Colon (tissue), 2 donors: ENCODE data around the gene TRIM65.
"Not testable (repeated sequence)": the region's sequence is repeated elsewhere in the genome, so short reads cannot be mapped to it uniquely, and the experiment has no call there.

Experiments used
- FAIRE-seq: peaks from 2 replicates; lab custom pipeline; 2012; peaks lifted over from hg19 to GRCh38; lab: Jason Lieb, UNC
- donor health status: control.
- donor health status: control.

TRIM65 gene

GRCh38 chr17:75851693-75851991, 45.1 kb downstream of the TRIM65 start:
- not testable (repeated sequence) for FAIRE-seq

GRCh38 chr17:75850928-75851692, 45.6 kb downstream of the TRIM65 start:
- no peak for FAIRE-seq

GRCh38 chr17:75849724-75850123, 47.0 kb downstream of the TRIM65 start:
- no peak for FAIRE-seq

GRCh38 chr17:75849279-75849646, 47.5 kb downstream of the TRIM65 start:
- FAIRE-seq = no peak

- no peak for FAIRE-seq
Measured at GRCh38 chr17:75848523-75849278, 48.0 kb downstream of the TRIM65 start.

DNA sequence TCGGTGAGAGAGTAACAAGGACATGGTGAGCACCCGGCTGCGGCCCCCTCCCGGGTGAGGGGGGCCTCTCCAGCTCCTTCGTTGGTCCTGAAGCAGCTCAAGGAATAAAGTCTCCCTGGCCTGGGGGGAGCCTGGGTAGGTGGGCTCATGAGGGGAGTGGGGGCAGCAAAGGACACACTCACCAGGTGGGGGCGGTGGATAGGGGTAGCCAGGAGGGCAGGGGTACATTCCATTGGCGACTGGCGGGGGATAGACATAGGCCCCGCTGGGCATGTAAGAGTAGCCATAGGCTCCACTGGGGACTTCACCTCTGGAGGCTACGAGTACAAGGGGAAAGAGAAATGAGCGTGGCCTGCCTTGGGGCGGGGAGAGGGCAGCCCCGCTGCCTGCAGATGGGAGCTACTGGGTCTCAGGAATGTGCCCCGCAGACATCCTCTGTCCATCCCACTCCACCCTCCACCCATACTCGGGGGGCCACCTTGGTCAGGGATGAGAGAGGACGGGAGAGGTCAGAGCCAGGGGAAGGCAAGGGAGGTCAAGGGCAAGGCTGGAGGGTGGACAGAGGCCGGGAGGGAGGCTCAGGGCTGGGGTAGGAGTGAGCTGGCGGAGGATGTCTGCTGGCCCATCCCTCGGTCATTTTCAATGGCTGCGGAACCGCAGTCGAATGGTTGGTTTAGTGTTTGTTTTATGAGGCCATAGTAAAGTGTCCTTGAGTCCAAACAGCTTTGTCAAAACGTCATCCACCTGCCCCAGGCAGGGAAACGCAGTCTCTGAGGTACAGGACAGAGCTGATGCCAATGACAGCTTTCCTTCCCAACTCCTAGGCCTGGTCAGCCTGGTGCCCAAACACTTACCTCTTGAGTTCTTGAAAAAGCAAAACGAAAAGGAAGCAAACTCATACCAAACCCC, 48.9 kb downstream of the TRIM65 start:
- FAIRE-seq = no peak

GRCh38 chr17:75846692-75847613, 49.8 kb downstream of the TRIM65 start:
- no peak for FAIRE-seq

DNA sequence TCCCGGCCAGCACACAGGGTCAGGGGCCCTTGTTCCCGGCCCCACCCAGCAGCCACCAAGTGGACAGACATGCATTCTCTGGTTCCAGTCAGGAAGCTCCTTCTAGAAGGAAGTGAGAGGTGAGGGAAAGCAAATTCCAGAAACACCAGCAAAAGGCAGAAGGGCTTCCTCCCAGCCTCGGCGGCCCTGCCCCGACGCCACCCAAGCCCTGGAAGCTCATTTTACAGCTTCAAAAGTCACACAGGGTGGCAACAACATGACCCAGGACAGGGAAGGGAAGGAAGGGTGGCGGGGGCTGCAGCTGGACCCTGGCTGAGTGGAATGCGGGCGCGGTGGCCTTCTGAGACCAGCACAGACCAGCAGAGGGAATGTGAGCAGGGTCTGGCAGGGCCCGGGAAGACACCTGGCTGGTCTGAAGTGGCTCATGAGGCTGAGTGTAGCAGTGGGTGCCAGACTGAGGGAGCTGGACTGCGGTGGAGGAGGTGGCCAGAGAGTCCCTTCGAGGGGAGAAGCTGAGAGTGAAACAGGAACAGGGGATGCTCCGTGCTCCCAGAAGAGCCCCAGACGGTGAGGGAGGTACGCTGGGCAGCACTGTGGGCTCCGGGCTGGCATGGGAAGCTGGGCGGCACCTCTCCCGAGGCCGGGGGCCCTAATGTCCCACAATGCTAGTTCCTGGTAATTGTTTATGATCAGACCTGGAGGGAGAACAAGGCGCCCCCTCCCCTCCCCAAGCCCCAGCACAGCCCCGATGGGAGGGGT, 50.6 kb downstream of the TRIM65 start:
- no peak for FAIRE-seq

DNA sequence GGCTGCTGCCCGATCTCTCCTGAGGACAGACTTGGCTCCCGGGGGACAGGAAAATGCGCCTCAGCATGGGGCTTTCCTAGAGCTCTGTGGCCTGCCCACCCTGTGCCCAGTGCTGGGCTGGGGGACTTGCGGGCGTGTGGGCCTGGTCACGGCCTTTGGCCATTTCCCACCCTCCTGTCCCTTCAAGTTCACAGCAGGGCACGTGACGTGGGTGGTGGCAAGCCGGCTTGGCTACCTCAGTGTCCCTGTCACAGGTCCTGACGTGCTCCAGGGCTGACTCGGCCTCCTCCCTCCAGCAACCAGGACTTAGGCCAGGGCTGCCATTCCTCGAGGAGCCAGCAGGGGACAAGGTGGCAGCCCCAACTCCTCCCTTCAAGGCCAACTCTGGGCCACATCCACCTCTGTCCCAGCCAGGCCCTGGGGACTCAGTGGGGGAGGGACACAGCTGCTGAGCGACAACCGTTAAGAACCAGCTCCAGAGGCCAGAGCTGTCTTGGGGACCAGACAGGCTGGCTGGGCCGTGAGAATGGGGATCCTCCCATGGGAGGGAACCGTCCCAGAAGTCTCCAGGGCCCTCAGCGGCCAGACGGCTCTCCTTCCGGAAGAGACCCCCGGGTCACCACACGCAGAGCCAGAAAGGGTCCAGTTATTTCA, 51.6 kb downstream of the TRIM65 start:
- no peak for FAIRE-seq

GRCh38 chr17:75844530-75845057, 52.2 kb downstream of the TRIM65 start:
- no peak for FAIRE-seq

DNA sequence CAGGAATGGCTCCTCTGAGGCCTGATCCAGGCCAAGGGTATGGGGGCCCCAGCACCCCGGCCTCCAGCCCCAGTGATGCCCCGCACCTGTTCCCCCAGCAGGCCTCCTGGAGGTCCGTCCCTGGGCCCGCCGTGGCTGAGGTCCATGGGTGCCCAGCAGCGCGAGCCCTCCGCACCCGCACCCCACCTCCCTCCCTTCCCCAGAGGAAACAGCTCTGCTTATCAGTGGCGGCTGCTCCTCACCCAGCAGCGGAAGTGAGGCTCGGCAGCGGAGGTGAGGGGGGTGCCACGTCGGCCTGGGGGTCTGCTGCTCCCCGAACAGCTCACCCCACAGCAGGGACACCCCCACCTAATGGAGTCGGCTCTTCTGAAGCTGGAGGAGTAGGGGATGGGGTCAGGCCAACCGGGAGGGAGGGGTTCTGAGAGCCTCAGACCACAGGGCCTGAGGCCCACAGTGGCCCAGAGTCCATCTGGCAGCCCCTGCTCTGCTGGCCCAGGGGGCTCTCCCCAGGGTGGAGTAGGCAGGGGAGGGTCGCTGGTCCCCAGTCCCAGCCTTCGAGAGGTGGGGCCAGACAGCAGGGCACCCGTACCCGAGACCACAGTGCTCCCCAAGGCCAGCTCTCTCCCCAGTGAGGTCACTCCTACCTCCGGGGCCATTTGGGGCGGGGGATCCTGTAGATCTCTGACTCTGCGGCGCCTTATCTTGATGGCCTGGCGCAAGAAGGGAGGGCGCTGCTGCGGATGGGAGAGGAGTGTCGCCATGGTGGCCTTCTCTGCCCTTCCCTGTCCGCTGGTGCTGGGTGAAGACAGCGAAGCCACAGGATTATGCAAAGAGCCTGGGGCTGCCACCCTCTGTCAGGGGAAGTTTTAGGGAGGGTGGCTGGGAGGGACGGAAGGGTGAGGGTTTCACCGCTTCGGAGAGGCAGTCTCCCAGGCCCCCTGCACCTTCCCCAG, 52.9 kb downstream of the TRIM65 start, which contains the start of gene UNC13D:
Gene UNC13D, minus strand, starts transcription at position 828 of the 953 bp plus-strand sequence. Its CDS starts 67 bp downstream, at position 761.
- FAIRE-seq = no peak

GRCh38 chr17:75842963-75843576, 53.7 kb downstream of the TRIM65 start:
- no peak for FAIRE-seq

- FAIRE-seq = no peak
Measured at GRCh38 chr17:75842411-75842810, 54.3 kb downstream of the TRIM65 start.

- FAIRE-seq = no peak
Measured at GRCh38 chr17:75840799-75841164, 56.0 kb downstream of the TRIM65 start.

GRCh38 chr17:75839942-75840798, 56.6 kb downstream of the TRIM65 start:
- no peak for FAIRE-seq
